Neuronal stem cell (in vitro differentiated cells): ENCODE data around the gene ST7.

Source experiments
- DNase-seq: peaks from one replicate; pipeline ENCODE4 v3.0.0-alpha.2; 2013; ENCODE audit warnings: low spot score
- H2AFZ ChIP-seq: one replicate; pipeline ENCODE4 v1.6.1; 2013; ENCODE audit warnings: mild to moderate bottlenecking, low read length, inconsistent platforms
- H2AK5ac ChIP-seq: 2 replicates; pipeline ENCODE4 v1.6.1; 2013; ENCODE audit warnings: low read depth, mild to moderate bottlenecking, inconsistent platforms, low read length, moderate library complexity, mixed read lengths
- H2BK120ac ChIP-seq: 2 replicates; pipeline ENCODE4 v1.6.1; 2013; ENCODE audit warnings: low read depth, mild to moderate bottlenecking, inconsistent platforms, low read length, moderate library complexity, mixed read lengths
- H2BK12ac ChIP-seq: one replicate; pipeline ENCODE4 v1.6.1; 2013; ENCODE audit warnings: low read length, inconsistent platforms
- H2BK15ac ChIP-seq: 2 replicates; pipeline ENCODE4 v1.6.1; 2013; ENCODE audit warnings: mild to moderate bottlenecking, low read length, inconsistent platforms, mixed read lengths
- H2BK5ac ChIP-seq: one replicate; pipeline ENCODE4 v1.6.1; 2013; ENCODE audit warnings: inconsistent platforms, mild to moderate bottlenecking, low read length, moderate library complexity
- H3K14ac ChIP-seq: one replicate; pipeline ENCODE4 v1.6.1; 2013; ENCODE audit warnings: low read length, inconsistent platforms
- H3K18ac ChIP-seq: 2 replicates; pipeline ENCODE4 v1.6.1; 2013; ENCODE audit warnings: low read length, inconsistent platforms
- H3K23ac ChIP-seq: 2 replicates; pipeline ENCODE4 v1.6.1; 2013; ENCODE audit warnings: low read depth, mild to moderate bottlenecking, mixed read lengths, low read length, inconsistent platforms; ENCODE audit not compliant: poor library complexity
- H3K27ac ChIP-seq: replicated peaks from 3 replicates; pipeline ENCODE4 v1.5.1; 2013; ENCODE audit warnings: low read length, inconsistent platforms
- H3K27me3 ChIP-seq, 3 experiments: 2 replicates each; pipeline ENCODE4 v1.6.1; 2013; ENCODE audit warnings: low read length in 3 of 3, mild to moderate bottlenecking in 2 of 3, inconsistent platforms in 1 of 3, low read depth in 1 of 3, mixed read lengths in 1 of 3, moderate library complexity in 1 of 3; ENCODE audit not compliant: control insufficient read depth in 3 of 3, insufficient read depth in 3 of 3
- H3K36me3 ChIP-seq, 2 donors: replicated peaks in 1 of 2; 2 replicates each; pipeline ENCODE4 v1.6.1; 2013; ENCODE audit warnings: low read length in 2 of 2; ENCODE audit not compliant: control insufficient read depth in 2 of 2, insufficient read depth in 2 of 2
- H3K4ac ChIP-seq: 2 replicates; pipeline ENCODE4 v1.6.1; 2013; ENCODE audit warnings: inconsistent platforms, mild to moderate bottlenecking, low read length, moderate library complexity
- H3K4me1 ChIP-seq, 2 donors: 1 replicate in 1 of 2; 2 replicates in 1 of 2; pipeline ENCODE4 v1.6.1; 2013; ENCODE audit warnings: low read length in 2 of 2, low read depth in 1 of 2; ENCODE audit not compliant: control insufficient read depth in 2 of 2, insufficient read depth in 1 of 2
- H3K4me2 ChIP-seq: one replicate; pipeline ENCODE4 v1.6.1; 2013; ENCODE audit warnings: mild to moderate bottlenecking, low read length, inconsistent platforms; ENCODE audit not compliant: insufficient read depth, poor library complexity, severe bottlenecking
- H3K4me3 ChIP-seq, 2 donors: 2 replicates each; pipeline ENCODE4 v1.5.1; 2013; ENCODE audit warnings: low read length in 2 of 2, mild to moderate bottlenecking in 2 of 2, inconsistent platforms in 1 of 2, moderate library complexity in 1 of 2
- H3K79me1 ChIP-seq: one replicate; pipeline ENCODE4 v1.6.1; 2013; ENCODE audit warnings: low read depth, mild to moderate bottlenecking, inconsistent platforms, low read length, moderate library complexity
- H3K9ac ChIP-seq: one replicate; pipeline ENCODE4 v1.6.1; 2013; ENCODE audit warnings: mild to moderate bottlenecking, low read depth, low read length, inconsistent platforms; ENCODE audit not compliant: poor library complexity
- H3K9me3 ChIP-seq, 2 donors: replicated peaks in 1 of 2; 2 replicates each; pipeline versions ENCODE3 to v1.6.1; 2013; ENCODE audit warnings: low read length in 2 of 2, mild to moderate bottlenecking in 2 of 2, inconsistent platforms in 1 of 2, low read depth in 1 of 2, mixed read lengths in 1 of 2, moderate library complexity in 1 of 2; ENCODE audit not compliant: control insufficient read depth in 2 of 2, insufficient read depth in 1 of 2
- H4K8ac ChIP-seq: one replicate; pipeline ENCODE4 v1.6.1; 2013; ENCODE audit warnings: low read depth, mild to moderate bottlenecking, inconsistent platforms, low read length, moderate library complexity
- H4K91ac ChIP-seq: one replicate; pipeline ENCODE4 v1.6.1; 2013; ENCODE audit warnings: low read length, low read depth, mild to moderate bottlenecking, inconsistent platforms; ENCODE audit not compliant: poor library complexity
- WGBS, 2 donors: extraction: QIAGEN DNeasy Blood & Tissue Kit; methylation state at CpG; one replicate each; pipeline ENCODE4 v1.1.7; 2013; ENCODE audit warnings: missing lambda C conversion rate in 2 of 2, mixed read lengths in 1 of 2; ENCODE audit not compliant: insufficient read length in 2 of 2, insufficient replicate concordance in 1 of 2; ENCODE audit errors: extremely low coverage in 2 of 2; 5-methylcytosine and 5-hydroxymethylcytosine counted together

Gene ST7

DNA sequence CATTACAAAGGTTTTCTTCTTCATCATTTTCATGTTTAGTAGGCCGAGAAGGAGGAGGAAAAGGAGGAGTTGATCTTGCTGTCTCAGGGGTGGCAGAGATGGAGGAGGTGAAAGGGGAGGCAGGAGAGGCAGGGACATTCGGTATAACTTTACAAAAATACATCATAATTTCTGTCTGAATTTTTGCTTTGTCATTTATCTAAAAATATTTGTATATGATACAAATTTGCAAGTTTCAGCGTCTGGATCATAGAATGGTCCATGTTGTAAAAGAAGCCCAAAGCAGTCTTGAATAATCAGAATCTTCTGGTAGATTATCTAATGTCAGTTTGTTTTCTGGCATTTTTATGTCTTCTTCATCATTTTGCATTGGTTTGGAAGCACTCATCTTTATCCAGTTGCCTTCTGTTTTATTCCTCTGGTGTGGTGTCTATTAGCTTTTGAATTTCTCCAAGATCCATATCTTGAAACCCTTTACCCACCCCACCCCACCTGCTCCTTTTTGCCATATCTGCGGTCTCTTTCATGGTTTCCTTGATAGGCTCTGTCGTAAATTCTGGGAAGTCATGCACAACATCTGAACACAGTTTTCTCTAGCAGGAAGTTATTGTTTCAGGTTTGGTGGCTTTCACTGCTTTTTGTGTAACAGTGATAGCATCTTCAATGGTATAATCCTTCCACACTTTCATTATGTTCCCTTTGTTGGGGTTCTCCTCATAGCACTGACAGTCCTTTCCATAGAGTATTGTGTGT lies 95.0 kb downstream of the ST7 start:
- no peak overlapping the region for H2BK15ac ChIP-seq
- H3K4me1 ChIP-seq: peaks cover 0 to 10% of the 10 kb centered on the region in 2 donors
- H3K36me3 ChIP-seq: no peaks in the 10 kb centered on the region
- no peak overlapping the region for H2BK5ac ChIP-seq
- H3K9ac ChIP-seq: no peak overlapping the region
- H3K79me1 ChIP-seq: no peaks in the 10 kb centered on the region
- H3K18ac ChIP-seq: no peak overlapping the region
- H2AK5ac ChIP-seq: no peak overlapping the region
- H4K8ac ChIP-seq: no peak overlapping the region
- no peak overlapping the region for H2BK12ac ChIP-seq
- DNase-seq: no peak
- no peak overlapping the region for H3K4ac ChIP-seq
- no peak overlapping the region for H3K27ac ChIP-seq
- H3K23ac ChIP-seq: no peak overlapping the region
- H3K14ac ChIP-seq: no peak overlapping the region
- H3K4me2 ChIP-seq: no peak overlapping the region
- H3K9me3 ChIP-seq: no peaks in the 10 kb centered on the region
- no CpG with 5 or more reads among the region's 5 CpGs for WGBS, 2 donors
- H4K91ac ChIP-seq: no peak overlapping the region
- H3K4me3 ChIP-seq: no peak overlapping the region
- H2AFZ ChIP-seq: no peak overlapping the region
- no peaks in the 10 kb centered on the region for H3K27me3 ChIP-seq
- H2BK120ac ChIP-seq: no peak overlapping the region

DNA sequence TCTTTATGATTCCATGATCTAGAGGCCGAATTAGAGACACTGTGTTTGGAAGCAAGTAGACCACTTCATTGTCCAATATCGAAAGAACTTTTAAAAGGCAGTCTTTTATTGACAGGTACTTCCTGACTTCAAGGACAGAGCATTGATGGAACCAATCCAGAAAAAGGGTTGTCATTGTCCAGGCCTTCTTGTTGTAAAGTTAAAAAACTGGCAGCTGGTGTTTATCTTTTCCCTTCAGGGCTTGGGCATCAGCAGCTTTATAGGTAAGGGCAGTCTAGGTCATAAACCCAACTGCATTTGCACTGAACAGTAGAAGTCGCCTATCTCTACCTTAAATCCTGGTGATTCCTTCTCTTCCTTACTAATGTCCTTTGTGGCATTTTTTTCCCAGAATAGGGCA lies 95.6 kb downstream of the ST7 start:
- H3K9me3 ChIP-seq: no peaks in the 10 kb centered on the region
- no peak overlapping the region for H4K8ac ChIP-seq
- no peak overlapping the region for H3K4ac ChIP-seq
- H3K4me1 ChIP-seq: peaks cover 0 to 10% of the 10 kb centered on the region in 2 donors
- no peak overlapping the region for H3K9ac ChIP-seq
- H2BK120ac ChIP-seq: no peak overlapping the region
- no peak overlapping the region for H3K4me2 ChIP-seq
- H3K27me3 ChIP-seq: no peaks in the 10 kb centered on the region
- H3K23ac ChIP-seq: no peak overlapping the region
- no peak overlapping the region for H3K14ac ChIP-seq
- H3K27ac ChIP-seq: no peak overlapping the region
- H2BK12ac ChIP-seq: no peak overlapping the region
- DNase-seq: no peak
- no peak overlapping the region for H3K4me3 ChIP-seq
- H2BK15ac ChIP-seq: no peak overlapping the region
- no peak overlapping the region for H2AK5ac ChIP-seq
- H3K18ac ChIP-seq: no peak overlapping the region
- H2AFZ ChIP-seq: no peak overlapping the region
- no peaks in the 10 kb centered on the region for H3K79me1 ChIP-seq
- no peak overlapping the region for H2BK5ac ChIP-seq
- no peak overlapping the region for H4K91ac ChIP-seq
- no CpG with 5 or more reads among the region's 3 CpGs for WGBS, 2 donors
- H3K36me3 ChIP-seq: no peaks in the 10 kb centered on the region

DNA sequence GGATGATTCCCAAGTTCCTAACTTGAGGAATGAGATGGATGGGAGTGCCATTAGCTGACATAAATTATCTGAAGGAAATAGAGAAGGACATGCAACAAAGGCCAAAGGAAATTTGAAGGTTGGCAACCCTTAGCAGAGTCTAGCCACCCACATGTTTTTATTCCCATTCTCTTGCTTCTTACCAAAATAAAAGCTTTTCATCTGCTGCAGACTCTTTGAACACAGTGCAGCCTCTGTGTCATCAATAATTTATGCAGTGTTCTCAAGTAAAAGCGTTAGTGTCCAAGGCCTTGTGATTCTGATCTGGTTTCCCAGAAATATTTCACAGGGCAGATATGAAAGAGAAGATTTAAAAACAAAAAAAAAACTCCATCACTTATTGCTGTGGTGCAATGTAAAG lies 98.5 kb downstream of the ST7 start:
- Histone ChIP-seq H4K8ac (no peak overlapping the region), H2AK5ac (no peak overlapping the region), H3K14ac (no peak overlapping the region), H3K4me3 (no peak overlapping the region), H3K4me2 (no peak overlapping the region), H3K4me1 (peaks cover 0 to 10% of the 10 kb centered on the region in 2 donors), H3K36me3 (no peaks in the 10 kb centered on the region), H2BK5ac (no peak overlapping the region), H3K79me1 (no peaks in the 10 kb centered on the region), H3K27me3 (no peaks in the 10 kb centered on the region), H3K23ac (no peak overlapping the region), H3K4ac (no peak overlapping the region), H2BK120ac (no peak overlapping the region), H2BK12ac (no peak overlapping the region), H3K9ac (no peak overlapping the region), H2BK15ac (no peak overlapping the region), H3K9me3 (no peaks in the 10 kb centered on the region), H4K91ac (no peak overlapping the region), H2AFZ (no peak overlapping the region), H3K18ac (no peak overlapping the region), H3K27ac (no peak overlapping the region)
- WGBS, 2 donors: no CpG with 5 or more reads among the region's 1 CpG
- DNase-seq: no peak

DNA sequence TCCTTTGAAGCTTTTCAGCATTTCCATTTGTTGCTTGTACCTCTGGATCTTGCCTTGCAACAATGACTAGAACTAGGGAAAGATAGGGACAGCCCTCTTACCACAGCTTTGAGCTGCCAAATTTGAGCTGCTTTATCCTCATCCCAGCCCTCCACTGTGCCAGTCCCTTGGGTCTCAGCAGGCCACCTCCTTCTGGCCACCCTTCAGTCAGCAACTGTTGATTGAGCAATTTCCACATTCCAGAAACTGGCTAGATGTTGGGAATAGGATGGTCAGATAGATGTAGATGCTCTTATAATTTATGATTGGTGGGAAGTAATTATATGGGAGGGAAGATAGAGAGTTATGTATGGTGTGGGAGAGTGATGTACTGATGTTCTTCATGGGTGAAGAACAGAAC lies 100.1 kb downstream of the ST7 start:
- Histone ChIP-seq H2BK15ac (no peak overlapping the region), H3K4me2 (no peak overlapping the region), H3K36me3 (no peaks in the 10 kb centered on the region), H3K79me1 (no peaks in the 10 kb centered on the region), H3K18ac (no peak overlapping the region), H3K14ac (no peak overlapping the region), H4K8ac (no peak overlapping the region), H3K9ac (no peak overlapping the region), H3K23ac (no peak overlapping the region), H3K9me3 (no peaks in the 10 kb centered on the region), H4K91ac (no peak overlapping the region), H2BK120ac (no peak overlapping the region), H2BK12ac (no peak overlapping the region), H2AK5ac (no peak overlapping the region), H3K4me1 (peaks cover 0 to 10% of the 10 kb centered on the region in 2 donors), H2AFZ (no peak overlapping the region), H3K4ac (no peak overlapping the region), H2BK5ac (no peak overlapping the region), H3K27me3 (no peaks in the 10 kb centered on the region), H3K4me3 (no peak overlapping the region), H3K27ac (no peak overlapping the region)
- no peak for DNase-seq
